Measurements from ENCODE around the gene TP53INP2.

The TP53INP2 gene

GRCh38 chr20:34748709-34749108, 44.6 kb downstream of the TP53INP2 start:
- H4K20me1 ChIP-seq (ENCODE audit: insufficient read depth, low read length): 0 out of 2 replicates have a peak, but pooled peaks cover 3% of the 10 kb centered on the region
- no peaks in the 10 kb centered on the region for H3K9me3 ChIP-seq (replicated peaks; ENCODE audit: insufficient read depth, low read length)
- no peak overlapping the region for H3K9ac ChIP-seq (ENCODE audit: low read length)
- no peaks in the 10 kb centered on the region for H3K36me3 ChIP-seq (replicated peaks; ENCODE audit: insufficient read depth, low read length)
- H3K4me2 ChIP-seq (ENCODE audit: low read depth, low read length): no peak overlapping the region
- no peak for DNase-seq
- TF ChIP-seq EZH2 (optimal IDR thresholded peaks at IDR 0.05; ENCODE audit: low read depth, low read length) (no peak), CTCF (IDR thresholded peaks at IDR 0.05; ENCODE audit: low read length) (no peak), EZH2phosphoT487 (IDR thresholded peaks at IDR 0.05; ENCODE audit: low read length) (no peak)
- no peaks in the 10 kb centered on the region for H3K9me2 ChIP-seq (replicated peaks; ENCODE audit: insufficient read depth, low read length)
- H3K27ac ChIP-seq (ENCODE audit: low read length): no peak overlapping the region
- H3K4me3 ChIP-seq (ENCODE audit: low read length): no peak overlapping the region
- H3F3A ChIP-seq (ENCODE audit: insufficient read depth, low read length): no peaks in the 10 kb centered on the region
- no peaks in the 10 kb centered on the region for H3K79me2 ChIP-seq (ENCODE audit: low read length)
- H2AFZ ChIP-seq (ENCODE audit: low read length): no peak overlapping the region
- no peaks in the 10 kb centered on the region for H3K27me3 ChIP-seq (replicated peaks; ENCODE audit: insufficient read depth, low read length)
- no peaks in the 10 kb centered on the region for H3K4me1 ChIP-seq (ENCODE audit: low read length)

- Histone ChIP-seq H3K4me3 (ENCODE audit: low read length) (no peak overlapping the region), H2AFZ (ENCODE audit: low read length) (no peak overlapping the region), H3K27me3 (replicated peaks; ENCODE audit: insufficient read depth, low read length) (no peaks in the 10 kb centered on the region), H3K27ac (ENCODE audit: low read length) (no peak overlapping the region), H3K9me3 (replicated peaks; ENCODE audit: insufficient read depth, low read length) (no peaks in the 10 kb centered on the region), H3K4me2 (ENCODE audit: low read depth, low read length) (no peak overlapping the region), H3K79me2 (ENCODE audit: low read length) (no peaks in the 10 kb centered on the region), H3K36me3 (replicated peaks; ENCODE audit: insufficient read depth, low read length) (no peaks in the 10 kb centered on the region; the same call in 1 of the 2 replicates), H4K20me1 (ENCODE audit: insufficient read depth, low read length) (no peaks in the 10 kb centered on the region), H3K4me1 (ENCODE audit: low read length) (no peaks in the 10 kb centered on the region), H3K9ac (ENCODE audit: low read length) (no peak overlapping the region), H3F3A (ENCODE audit: insufficient read depth, low read length) (no peaks in the 10 kb centered on the region), H3K9me2 (replicated peaks; ENCODE audit: insufficient read depth, low read length) (no peaks in the 10 kb centered on the region)
- TF ChIP-seq EZH2phosphoT487 (IDR thresholded peaks at IDR 0.05; ENCODE audit: low read length) (no peak), CTCF (IDR thresholded peaks at IDR 0.05; ENCODE audit: low read length) (no peak), EZH2 (optimal IDR thresholded peaks at IDR 0.05; ENCODE audit: low read depth, low read length) (no peak)
- no peak for DNase-seq
Observed at GRCh38 chr20:34750484-34750883, 46.3 kb downstream of the TP53INP2 start.

- Histone ChIP-seq H3K36me3 (replicated peaks; ENCODE audit: insufficient read depth, low read length) (peaks cover under 1% of the 10 kb centered on the region; the same call in 1 of the 2 replicates), H3K27ac (ENCODE audit: low read length) (no peak overlapping the region), H3K4me2 (ENCODE audit: low read depth, low read length) (no peak overlapping the region), H3K4me1 (ENCODE audit: low read length) (no peaks in the 10 kb centered on the region), H3K9ac (ENCODE audit: low read length) (no peak overlapping the region), H3K9me3 (replicated peaks; ENCODE audit: insufficient read depth, low read length) (no peaks in the 10 kb centered on the region), H3K79me2 (ENCODE audit: low read length) (no peaks in the 10 kb centered on the region), H4K20me1 (ENCODE audit: insufficient read depth, low read length) (no peaks in the 10 kb centered on the region), H3K27me3 (replicated peaks; ENCODE audit: insufficient read depth, low read length) (no peaks in the 10 kb centered on the region), H3K4me3 (ENCODE audit: low read length) (no peak overlapping the region), H3F3A (ENCODE audit: insufficient read depth, low read length) (no peaks in the 10 kb centered on the region), H2AFZ (ENCODE audit: low read length) (no peak overlapping the region), H3K9me2 (replicated peaks; ENCODE audit: insufficient read depth, low read length) (no peaks in the 10 kb centered on the region)
- TF ChIP-seq EZH2 (optimal IDR thresholded peaks at IDR 0.05; ENCODE audit: low read depth, low read length) (no peak), CTCF (IDR thresholded peaks at IDR 0.05; ENCODE audit: low read length) (no peak), EZH2phosphoT487 (IDR thresholded peaks at IDR 0.05; ENCODE audit: low read length) (no peak)
- no peak for DNase-seq
Observed at GRCh38 chr20:34751453-34751852, 47.3 kb downstream of the TP53INP2 start.
